ENCODE results near the gene FOXQ1. TPM values are rescaled to one million over a fixed set of nuclear protein-coding genes. Genes with fewer than 3 reads are reported as not detected.

FOXQ1 gene, protein sequence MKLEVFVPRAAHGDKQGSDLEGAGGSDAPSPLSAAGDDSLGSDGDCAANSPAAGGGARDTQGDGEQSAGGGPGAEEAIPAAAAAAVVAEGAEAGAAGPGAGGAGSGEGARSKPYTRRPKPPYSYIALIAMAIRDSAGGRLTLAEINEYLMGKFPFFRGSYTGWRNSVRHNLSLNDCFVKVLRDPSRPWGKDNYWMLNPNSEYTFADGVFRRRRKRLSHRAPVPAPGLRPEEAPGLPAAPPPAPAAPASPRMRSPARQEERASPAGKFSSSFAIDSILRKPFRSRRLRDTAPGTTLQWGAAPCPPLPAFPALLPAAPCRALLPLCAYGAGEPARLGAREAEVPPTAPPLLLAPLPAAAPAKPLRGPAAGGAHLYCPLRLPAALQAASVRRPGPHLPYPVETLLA
- 12.3 TPM for total RNA-seq
- long read RNA-seq, transcript FOXQ1-201 (1 exons, 2,309 nt), result major isoform, 30 of 30 reads
- long read RNA-seq, partial matches to known transcripts, result 0 of 30 reads
- long read RNA-seq, other reads (novel, unspliced or antisense), result 0 of 30 reads

DNA sequence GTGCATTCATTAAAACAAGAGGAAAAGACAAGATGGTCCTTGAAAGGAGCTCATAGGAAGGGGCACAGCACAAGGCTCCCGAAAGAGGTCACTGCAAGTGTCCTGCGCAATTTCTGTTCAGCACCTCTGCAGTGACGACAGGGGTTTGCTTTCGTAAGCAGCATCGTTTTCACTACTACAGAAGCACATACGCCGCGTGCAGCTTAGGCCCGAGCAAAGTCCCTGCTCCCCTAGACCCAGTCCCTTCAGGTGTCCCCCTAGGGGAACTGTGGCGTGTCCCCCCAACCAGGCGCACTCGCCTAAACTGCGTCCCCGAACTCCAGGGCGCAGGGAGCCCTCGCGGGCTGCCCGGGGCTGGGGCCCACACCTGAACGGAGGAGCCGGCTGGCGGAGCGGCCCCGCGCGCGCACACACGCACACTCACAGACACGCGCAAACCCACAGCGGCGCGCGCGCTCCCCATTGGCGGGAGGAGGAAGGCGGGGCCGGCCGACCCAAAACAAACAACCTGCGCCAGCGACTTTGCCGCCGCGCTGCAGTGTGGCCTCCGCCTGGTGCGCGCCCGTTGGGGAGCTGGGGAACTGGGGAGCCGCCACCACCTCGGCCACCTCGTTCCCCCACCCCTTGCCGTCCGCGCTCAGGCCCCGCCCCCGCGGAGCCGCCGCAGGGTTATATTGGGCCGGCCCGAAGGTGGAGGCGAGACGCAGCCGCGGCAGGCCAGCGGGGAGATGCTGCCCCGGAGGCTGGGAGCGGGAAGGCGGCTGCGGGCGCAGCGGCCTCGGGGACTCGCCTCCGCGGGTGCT lies at the start of gene FOXQ1:
TSS of gene FOXQ1 (plus strand) at position 699 of the 803 bp plus-strand sequence. CDS start 607 bp downstream, outside the sequence.
- Histone ChIP-seq H3K9me3 (no peaks in the 10 kb centered on the region), H3K27ac (peak within 1 kb of the TSS; percentile 84), H3K27me3 (peaks cover 26% of the 10 kb centered on the region), H3K36me3 (no peaks in the 10 kb centered on the region), H3K4me3 (peak within 1 kb of the TSS; percentile 58), H3K4me1 (no peaks in the 10 kb centered on the region)
- peak; percentile 95 for DNase-seq
- intact Hi-C loops (cut with DNase I), result loop anchor here (10.0 kb wide), 1 partner anchor 73 kb away; the partner anchor contains the start of gene FOXF2
- peak; percentile 90 for ATAC-seq
- TF ChIP-seq, protein P1, sequence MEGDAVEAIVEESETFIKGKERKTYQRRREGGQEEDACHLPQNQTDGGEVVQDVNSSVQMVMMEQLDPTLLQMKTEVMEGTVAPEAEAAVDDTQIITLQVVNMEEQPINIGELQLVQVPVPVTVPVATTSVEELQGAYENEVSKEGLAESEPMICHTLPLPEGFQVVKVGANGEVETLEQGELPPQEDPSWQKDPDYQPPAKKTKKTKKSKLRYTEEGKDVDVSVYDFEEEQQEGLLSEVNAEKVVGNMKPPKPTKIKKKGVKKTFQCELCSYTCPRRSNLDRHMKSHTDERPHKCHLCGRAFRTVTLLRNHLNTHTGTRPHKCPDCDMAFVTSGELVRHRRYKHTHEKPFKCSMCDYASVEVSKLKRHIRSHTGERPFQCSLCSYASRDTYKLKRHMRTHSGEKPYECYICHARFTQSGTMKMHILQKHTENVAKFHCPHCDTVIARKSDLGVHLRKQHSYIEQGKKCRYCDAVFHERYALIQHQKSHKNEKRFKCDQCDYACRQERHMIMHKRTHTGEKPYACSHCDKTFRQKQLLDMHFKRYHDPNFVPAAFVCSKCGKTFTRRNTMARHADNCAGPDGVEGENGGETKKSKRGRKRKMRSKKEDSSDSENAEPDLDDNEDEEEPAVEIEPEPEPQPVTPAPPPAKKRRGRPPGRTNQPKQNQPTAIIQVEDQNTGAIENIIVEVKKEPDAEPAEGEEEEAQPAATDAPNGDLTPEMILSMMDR (IDR thresholded peaks at IDR 0.05), result no peak

DNA sequence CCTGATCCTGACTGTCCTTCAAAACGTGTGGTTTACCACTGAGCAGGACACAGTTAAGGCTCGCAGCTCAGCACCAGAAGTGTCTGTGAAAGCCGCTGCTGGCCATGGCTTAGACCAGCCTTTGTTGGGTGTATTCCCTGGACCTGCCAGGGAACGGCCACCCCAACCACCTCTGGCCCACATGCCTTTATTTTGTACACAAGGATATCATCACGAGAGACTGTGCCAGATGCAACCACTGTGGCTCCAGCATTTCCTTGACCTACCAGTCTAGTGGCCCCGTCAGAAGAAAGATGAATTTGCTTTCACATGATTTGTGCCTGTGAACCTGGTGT lies 49.2 kb upstream of the FOXQ1 start:
- ATAC-seq (no peak), DNase-seq (no peak)
- no peaks in the 10 kb centered on the region for H3K27me3 ChIP-seq
- TF ChIP-seq, protein P1 (IDR thresholded peaks at IDR 0.05), result no peak
- H3K9me3 ChIP-seq, result no peaks in the 10 kb centered on the region
- H3K36me3 ChIP-seq, result no peaks in the 10 kb centered on the region
- no peak overlapping the region for H3K27ac ChIP-seq
- H3K4me1 ChIP-seq, result no peaks in the 10 kb centered on the region
- no peak overlapping the region for H3K4me3 ChIP-seq
- intact Hi-C loops (cut with DNase I), result no loop called here

DNA sequence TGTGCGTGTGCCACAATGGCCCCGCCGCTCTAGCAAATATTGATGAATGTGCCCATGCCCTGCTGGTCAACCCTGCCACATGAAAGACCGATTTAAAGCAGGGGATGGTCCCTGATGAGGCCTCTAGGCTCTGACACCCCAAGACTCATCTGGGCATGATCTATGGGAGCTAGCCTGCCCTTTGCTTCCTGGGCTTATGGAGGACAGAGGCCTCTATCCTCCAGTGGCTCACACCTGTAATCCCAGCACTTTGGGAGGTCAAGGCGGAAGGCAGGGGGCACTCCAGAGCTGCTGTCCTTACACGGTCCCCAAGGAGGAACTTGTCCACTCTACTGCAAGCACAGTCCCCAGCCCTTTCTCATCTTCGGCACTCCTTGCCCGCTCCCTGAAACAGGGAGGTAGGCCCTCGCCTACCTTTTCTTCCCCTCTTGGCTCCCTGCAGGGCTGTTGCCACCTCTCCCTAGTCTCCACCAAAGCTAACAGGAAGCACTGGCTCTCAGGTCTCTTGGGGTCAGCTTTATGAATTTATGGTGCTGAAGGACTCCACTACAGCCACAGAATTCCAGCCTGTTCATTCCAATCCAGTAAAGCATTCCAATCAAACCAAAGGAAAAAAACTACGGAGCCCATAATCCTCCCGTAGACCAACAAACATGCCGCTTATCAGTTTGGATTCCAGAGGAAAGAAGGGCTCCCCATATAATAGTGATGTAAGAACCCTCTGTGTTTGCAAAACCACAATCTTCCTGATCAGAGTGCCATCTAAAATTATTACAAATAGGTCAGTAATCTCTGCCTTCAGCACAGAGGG lies 48.7 kb upstream of the FOXQ1 start:
- TF ChIP-seq, protein P1 (IDR thresholded peaks at IDR 0.05), result peak; percentile 36
- intact Hi-C loops (cut with DNase I), result no loop called here
- ATAC-seq (peak; percentile 92), DNase-seq (peak; percentile 76)
- Histone ChIP-seq H3K9me3 (no peaks in the 10 kb centered on the region), H3K27ac (no peak overlapping the region), H3K36me3 (no peaks in the 10 kb centered on the region), H3K27me3 (no peaks in the 10 kb centered on the region), H3K4me3 (no peak overlapping the region), H3K4me1 (no peaks in the 10 kb centered on the region)

DNA sequence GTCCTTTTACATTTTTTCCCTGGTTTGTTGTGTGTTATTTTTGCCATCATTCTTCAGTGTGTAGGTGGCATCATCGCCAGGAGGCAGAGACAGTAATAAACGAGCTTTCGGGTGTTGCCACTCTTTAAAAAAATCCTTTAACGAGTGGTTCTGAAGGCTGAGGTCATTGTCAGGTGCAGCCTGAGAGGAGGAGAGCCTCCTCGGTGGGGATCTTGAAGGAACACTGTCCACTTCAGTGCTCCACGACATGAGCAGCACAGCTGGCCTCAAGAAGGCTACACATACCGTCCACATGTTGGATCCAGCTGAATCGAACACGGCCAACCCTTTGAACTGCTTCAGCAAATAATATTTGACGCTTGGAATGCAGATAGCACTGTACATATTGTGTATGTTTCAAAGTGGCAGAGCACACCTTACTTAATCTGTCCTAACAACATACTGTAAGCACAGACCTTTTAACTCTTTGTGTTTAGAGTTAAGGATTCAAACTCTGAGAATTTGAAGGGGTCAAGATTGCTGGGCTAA lies 48.0 kb upstream of the FOXQ1 start:
- no peaks in the 10 kb centered on the region for H3K27me3 ChIP-seq
- H3K4me3 ChIP-seq, result no peak overlapping the region
- ATAC-seq, result no peak
- H3K27ac ChIP-seq, result no peak overlapping the region
- TF ChIP-seq, protein P1 (IDR thresholded peaks at IDR 0.05), result no peak
- intact Hi-C loops (cut with DNase I), result no loop called here
- DNase-seq, result no peak
- H3K9me3 ChIP-seq, result no peaks in the 10 kb centered on the region
- H3K36me3 ChIP-seq, result no peaks in the 10 kb centered on the region
- H3K4me1 ChIP-seq, result no peaks in the 10 kb centered on the region

Data from upper lobe of right lung (tissue), 1 donor.